C4-2B (cell line): ENCODE measurements around the gene PRPF8.

Experiments used
- CTCF ChIP-seq: fragments of 450-650 bp; conservative IDR thresholded peaks from 2 replicates; pipeline ENCODE4 v1.5.1; 2017; ENCODE audit warnings: mild to moderate bottlenecking
- ZFX ChIP-seq: fragments of 450-650 bp; IDR thresholded peaks from 2 replicates; pipeline ENCODE4 v1.6.1; 2017

GRCh38 chr17:1705004-1705403 is 20.3 kb upstream of the PRPF8 start:
- TF ChIP-seq CTCF (no peak), ZFX (no peak)
